ENCODE measurements around the gene CREBL2.

GRCh38 chr12:12590961-12591360 is 20.7 kb upstream of the CREBL2 start:
- TF ChIP-seq POLR2AphosphoS5 (IDR thresholded peaks at IDR 0.05; ENCODE audit: low read depth, low read length) (no peak), TAF1 (IDR thresholded peaks at IDR 0.05; ENCODE audit: low read depth, low read length) (no peak), POLR2A (IDR thresholded peaks at IDR 0.05; ENCODE audit: low read depth, low read length) (no peak)
